HG03135 (cell line): Measurements from ENCODE around the gene ARMC3.

Experiments
- ATAC-seq: cut with Tn5 transposase; IDR thresholded peaks from one replicate; pipeline ENCODE4 v1.9.1; 2021; ENCODE audit warnings: mild to moderate bottlenecking, moderate library complexity; ENCODE audit not compliant: unreplicated experiment

The ARMC3 gene

GRCh38 chr10:22988581-22989360, 60.9 kb downstream of the ARMC3 start:
- ATAC-seq = peak; percentile 61

DNA sequence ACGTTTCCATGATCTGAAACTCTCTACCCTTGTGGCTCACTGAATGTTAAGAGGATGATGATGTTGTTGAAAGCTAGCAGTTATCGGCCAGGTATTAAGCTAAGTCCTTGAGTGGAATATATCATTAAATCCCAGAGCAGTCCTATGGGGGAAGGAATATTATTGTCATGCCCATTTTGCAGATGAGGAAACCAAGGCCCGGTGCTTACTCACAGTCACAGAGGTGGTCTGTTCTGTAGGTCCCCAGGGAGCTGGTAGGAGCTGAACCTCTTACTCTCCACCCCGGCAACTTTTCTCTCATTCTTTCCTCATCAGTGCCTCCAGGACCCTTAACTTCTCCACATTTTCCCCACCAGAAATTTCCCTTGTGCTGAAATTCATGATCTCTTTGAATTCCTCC, 62.6 kb downstream of the ARMC3 start:
- no peak for ATAC-seq

GRCh38 chr10:22992075-22992474, 64.2 kb downstream of the ARMC3 start:
- ATAC-seq = no peak

DNA sequence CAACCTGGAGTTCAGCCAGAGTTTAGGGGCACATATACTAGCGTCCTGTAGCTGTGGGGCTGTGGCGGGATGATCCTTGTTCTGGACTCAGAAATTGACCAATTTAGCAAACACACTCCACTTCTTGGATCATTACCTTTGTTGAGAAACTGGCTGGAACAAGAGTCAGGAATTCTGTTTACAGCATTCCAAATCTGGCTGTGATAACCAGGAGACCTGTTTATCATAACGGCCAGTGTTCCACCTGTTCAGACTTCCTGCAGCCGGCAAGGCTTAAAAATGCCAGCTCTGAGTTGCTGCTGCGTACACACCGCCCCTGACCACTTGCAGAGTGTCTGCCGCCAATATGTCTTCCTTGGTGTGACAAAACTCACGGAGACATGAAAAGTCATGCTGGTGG, 64.8 kb downstream of the ARMC3 start:
- no peak for ATAC-seq

DNA sequence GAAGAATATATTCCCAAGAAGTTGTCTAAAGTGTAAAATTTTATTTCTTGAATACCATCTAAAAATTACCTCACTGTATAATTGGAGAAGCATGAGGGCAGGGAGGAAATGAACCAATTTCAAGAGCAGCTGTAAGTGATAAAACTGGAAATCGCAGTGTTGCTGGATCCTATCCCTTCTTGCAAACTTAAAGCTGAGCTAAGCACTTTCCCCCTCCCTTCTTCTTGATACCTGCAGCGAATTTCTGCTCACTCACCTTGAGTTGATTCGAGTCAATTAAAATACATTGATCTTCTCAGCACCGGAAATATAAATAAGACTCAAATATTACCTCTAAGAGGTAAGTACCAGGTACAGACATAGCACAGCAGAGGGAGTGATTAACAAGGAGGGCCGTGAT, 65.5 kb downstream of the ARMC3 start:
- ATAC-seq = no peak

DNA sequence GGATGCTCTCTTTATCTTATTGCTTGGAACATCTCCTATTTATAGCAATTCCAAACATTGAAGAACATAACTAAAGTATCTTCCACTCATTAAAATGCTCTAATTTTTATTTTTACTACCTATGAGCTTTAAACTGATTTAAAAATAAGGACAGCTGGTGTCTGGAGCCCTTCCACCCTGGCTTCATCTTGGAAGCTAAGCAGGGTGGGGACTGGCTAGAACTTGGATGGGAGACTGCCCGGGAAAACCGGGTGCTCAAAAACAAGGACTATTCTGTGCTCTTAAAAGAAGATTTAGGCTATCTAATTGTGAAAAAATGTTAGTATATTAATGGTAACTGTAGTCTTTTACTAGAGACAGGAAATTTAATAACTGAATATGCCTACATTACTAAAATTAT, 69.2 kb downstream of the ARMC3 start:
- no peak for ATAC-seq

DNA sequence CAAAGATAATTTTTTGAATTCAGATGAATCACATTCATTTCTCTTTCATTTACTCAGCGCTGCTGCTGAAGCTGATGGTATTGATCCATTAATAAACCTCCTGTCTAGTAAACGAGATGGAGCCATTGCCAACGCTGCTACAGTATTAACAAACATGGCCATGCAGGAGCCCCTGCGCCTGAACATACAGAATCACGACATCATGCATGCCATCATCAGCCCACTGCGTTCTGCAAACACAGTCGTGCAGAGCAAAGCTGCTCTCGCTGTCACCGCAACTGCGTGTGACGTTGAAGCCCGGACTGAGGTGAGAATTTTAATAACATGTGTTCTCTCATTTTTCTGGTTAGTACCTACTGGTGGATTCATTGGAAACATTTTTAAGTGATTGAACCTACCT, 70.2 kb downstream of the ARMC3 start:
- no peak for ATAC-seq

- ATAC-seq = no peak
These were observed 72.1 kb downstream of the ARMC3 start for GRCh38 chr10:22999942-23000341.

DNA sequence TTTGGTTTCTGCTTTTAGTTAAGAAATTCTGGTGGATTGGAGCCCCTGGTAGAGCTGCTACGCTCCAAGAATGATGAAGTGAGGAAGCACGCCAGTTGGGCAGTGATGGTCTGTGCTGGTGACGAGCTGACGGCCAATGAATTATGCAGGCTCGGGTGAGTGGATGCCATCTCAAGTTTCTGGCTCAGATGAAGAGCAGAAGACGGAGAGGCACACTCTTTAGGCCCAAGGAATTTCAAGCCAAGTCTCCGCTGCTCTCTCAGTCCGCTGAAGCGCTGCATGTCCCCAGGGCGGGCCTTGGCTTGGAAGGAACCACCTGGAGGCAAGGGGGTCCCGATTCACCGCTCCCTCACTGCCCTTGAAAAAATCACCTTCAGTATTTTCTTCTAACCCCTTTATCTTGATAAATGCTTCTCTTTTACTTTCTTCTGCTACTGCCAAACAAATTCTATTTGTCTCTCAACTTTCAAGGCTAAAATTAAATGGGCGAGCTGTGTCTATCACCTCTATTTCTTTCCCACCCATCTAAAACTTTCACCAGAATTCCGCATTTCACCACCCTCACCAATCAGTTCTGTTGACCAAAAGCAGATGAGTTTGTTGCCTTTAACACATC, 74.2 kb downstream of the ARMC3 start:
- ATAC-seq = no peak

DNA sequence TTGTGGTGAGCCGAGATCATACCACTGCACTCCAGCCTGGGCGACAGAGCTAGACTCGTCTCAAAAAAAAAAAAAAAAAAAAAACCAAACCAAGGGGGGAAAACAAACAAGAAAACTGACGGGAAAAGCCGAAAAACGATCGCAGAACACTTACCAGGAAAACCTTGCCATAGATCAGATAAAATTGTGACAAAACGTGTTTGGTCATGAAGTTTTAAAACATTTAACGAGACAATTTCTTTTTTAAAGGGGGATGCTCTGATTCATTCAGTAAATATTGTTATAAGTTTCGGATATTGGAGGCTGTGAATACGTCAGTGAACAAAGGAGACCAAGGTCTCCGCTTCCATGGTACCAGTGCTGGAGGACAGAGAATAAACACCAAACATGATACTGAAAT, 77.3 kb downstream of the ARMC3 start:
- no peak for ATAC-seq

DNA sequence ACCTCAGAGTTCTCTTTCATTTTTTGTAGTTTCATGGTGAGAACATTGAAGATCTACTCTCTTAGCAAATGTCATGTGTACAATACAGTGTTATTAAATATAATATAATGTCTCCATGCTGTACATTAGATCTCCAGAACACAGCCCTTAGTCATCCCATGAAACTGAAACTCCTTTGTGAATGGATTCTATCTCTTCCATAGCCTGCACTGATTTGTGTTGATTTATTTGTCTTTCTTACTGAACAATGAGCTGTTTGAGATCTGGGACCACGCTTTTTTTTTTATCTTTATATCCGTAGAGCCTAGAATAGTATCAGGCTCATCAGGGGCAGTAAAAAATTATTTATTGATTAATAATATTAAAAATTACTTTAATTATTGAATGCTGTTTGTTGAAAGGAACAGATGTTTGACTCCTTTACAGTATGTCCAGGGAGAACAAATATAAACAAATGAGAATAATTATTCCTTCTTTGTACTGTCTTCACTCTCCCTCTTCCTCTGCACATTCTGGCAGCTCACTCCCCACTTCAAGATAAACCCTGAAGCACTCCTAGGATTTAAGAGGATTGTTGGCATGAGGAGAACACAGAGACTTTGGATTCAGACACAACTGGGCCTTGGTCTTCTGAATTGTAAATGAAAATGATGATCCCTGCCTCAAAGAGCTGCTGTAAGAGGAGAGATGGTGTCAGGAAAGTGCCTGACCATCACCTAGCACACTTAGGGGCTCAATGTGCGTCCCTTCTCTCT, 85.9 kb downstream of the ARMC3 start:
- no peak for ATAC-seq

- ATAC-seq = peak; percentile 91
These were observed 87.3 kb downstream of the ARMC3 start for GRCh38 chr10:23015021-23015707.

GRCh38 chr10:23016636-23017035, 88.8 kb downstream of the ARMC3 start:
- no peak for ATAC-seq

DNA sequence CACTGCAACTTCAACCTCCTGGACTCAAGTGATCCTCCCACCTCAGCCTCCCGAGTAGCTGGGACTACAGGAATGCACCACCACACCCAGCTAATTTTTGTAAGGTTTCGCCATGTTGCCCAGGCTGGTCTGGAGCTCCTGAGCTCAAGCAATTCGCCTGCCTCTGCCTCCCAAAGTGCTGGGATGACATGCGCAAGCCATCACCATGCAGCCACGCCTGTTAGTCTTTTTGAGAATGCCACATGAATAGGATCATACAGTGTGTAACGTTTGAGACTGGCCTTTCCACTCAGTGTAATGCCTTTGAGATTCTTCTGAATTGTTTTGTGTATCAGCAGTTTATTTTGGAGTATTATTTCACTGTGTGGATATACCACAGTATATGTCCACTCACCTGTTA, 91.8 kb downstream of the ARMC3 start:
- ATAC-seq = no peak

- no peak for ATAC-seq
These were observed 93.6 kb downstream of the ARMC3 start for GRCh38 chr10:23021430-23021829.

DNA sequence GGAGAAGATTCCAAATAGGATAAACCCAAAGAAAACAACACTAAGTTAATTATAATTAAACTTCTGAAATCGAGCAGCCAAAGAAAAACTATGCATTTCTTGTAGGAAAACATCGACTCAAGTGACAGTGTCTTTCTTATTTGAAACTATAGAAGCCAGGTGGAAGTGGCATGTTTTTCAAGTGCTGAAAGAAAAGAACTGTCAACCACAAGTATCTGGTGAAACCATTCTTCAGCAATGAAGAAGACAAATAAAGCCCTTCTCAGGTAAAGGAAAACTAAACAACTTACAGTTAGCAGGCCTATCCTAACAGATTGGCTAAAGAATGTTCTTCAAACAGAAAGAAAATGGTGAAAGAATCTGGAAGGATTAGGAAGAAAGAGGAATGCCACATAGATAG, 96.1 kb downstream of the ARMC3 start:
- no peak for ATAC-seq

DNA sequence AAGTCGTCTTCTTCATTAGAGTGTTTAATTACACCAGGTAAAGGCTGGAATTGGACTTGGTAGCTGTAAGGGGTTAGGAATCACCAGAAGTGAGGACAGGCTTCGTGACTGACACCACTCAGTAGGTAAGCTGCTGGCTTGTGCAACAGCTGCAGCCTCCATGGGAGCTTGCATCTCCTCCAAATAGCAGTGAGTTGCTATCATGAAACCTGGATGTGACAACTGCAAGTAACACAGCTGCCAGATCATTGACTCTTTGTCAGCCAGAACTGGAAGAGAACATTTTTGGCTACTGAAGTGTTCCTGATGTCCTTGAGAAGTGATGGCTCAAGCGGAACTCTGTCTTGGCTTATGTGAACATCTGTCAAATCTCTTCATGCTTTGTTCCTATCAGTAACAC, 103.5 kb downstream of the ARMC3 start:
- no peak for ATAC-seq

DNA sequence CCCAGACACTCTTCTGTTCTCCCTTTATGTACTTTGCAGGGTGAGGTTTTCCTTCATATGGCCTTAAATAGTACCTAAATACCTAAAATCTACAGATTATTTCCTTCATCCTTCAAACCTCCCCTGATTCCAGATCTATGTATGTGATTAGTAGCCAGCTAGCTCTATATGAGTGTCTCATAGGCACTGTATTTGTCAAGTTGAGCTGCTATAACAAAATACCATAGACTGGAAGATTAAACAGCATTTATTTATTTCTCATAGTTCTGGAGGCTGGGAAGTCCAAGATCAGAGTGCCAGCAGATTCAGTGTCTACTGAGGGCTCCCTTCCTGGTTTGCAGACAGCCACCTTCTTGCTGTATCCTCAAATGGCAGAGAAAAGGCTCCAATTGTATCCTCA, 106.9 kb downstream of the ARMC3 start:
- ATAC-seq = no peak

DNA sequence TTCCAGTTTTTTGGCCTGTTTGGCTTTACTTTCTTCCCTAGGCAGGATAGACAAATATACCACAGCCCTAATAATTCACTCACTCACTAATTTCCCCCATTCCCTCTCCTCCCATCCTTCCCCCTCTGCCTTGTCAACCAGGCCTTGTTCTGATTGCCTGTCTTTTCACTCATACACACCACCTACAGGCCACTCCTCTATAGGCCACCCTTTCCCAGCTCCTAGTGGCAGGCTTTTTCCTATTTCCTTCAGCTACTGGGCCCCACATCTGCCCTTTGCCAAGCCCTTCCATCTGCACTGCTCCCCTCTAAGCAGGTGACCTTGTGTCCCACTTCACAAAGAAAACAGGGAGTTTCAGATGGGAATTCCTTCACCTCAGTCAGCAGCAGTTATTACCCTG, 107.7 kb downstream of the ARMC3 start:
- ATAC-seq = no peak

DNA sequence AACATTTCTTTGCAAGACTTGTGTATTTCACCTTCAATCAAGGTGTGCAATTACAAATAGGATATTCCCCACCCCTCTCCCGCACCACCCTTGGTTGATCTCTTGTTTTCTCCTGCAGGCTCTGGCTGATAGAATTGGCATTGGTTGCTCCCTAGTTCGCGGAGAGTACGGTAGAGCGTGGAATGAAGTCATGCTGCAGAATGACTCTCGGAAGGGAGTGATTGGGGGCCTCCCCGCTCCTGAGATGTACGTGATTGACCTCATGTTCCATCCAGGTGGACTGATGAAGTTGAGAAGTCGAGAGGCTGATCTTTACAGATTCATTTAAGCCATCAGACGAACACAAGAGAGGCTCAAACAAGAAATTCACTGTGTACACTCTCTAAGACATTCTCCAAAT, 109.3 kb downstream of the ARMC3 start:
- ATAC-seq = no peak

- ATAC-seq = no peak
These were observed 109.7 kb downstream of the ARMC3 start for GRCh38 chr10:23037561-23037960.
